ENCODE data around the gene ME1.

DNA sequence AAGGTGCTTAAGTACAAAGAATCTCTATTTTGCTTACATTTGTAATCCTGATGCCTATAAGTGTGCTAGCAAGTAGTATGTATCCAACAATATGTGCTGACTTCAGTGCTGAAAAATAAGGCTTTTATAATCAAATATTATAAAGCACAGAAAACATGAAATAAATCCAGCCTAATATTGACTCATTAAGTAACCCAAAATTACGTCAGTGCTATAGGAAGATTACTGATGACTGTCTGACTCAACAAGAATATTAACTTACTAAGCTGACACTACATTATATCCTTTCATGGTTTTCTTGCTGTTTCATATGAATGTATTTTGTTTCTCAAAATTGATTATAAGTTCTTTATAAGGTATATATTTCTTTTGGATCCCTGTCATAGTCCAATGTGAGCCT, 76.1 kb downstream of the ME1 start:
- TF ChIP-seq MXI1 (IDR thresholded peaks at IDR 0.05; ENCODE audit: borderline replicate concordance, low read depth, low read length), result no peak
- no peak for TF ChIP-seq EP300 (IDR thresholded peaks at IDR 0.05; ENCODE audit: low read depth in 2 of 2, low read length in 2 of 2)
- TF ChIP-seq EP300 (CRISPR knock-in tag; IDR thresholded peaks at IDR 0.05; ENCODE audit: borderline replicate concordance), result no peak
- TF ChIP-seq, protein P1, sequence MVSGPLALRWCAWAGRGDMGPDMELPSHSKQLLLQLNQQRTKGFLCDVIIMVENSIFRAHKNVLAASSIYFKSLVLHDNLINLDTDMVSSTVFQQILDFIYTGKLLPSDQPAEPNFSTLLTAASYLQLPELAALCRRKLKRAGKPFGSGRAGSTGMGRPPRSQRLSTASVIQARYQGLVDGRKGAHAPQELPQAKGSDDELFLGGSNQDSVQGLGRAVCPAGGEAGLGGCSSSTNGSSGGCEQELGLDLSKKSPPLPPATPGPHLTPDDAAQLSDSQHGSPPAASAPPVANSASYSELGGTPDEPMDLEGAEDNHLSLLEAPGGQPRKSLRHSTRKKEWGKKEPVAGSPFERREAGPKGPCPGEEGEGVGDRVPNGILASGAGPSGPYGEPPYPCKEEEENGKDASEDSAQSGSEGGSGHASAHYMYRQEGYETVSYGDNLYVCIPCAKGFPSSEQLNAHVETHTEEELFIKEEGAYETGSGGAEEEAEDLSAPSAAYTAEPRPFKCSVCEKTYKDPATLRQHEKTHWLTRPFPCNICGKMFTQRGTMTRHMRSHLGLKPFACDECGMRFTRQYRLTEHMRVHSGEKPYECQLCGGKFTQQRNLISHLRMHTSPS (CRISPR knock-in tag; IDR thresholded peaks at IDR 0.05; ENCODE audit: low read depth), result no peak
- TF ChIP-seq, protein P2, sequence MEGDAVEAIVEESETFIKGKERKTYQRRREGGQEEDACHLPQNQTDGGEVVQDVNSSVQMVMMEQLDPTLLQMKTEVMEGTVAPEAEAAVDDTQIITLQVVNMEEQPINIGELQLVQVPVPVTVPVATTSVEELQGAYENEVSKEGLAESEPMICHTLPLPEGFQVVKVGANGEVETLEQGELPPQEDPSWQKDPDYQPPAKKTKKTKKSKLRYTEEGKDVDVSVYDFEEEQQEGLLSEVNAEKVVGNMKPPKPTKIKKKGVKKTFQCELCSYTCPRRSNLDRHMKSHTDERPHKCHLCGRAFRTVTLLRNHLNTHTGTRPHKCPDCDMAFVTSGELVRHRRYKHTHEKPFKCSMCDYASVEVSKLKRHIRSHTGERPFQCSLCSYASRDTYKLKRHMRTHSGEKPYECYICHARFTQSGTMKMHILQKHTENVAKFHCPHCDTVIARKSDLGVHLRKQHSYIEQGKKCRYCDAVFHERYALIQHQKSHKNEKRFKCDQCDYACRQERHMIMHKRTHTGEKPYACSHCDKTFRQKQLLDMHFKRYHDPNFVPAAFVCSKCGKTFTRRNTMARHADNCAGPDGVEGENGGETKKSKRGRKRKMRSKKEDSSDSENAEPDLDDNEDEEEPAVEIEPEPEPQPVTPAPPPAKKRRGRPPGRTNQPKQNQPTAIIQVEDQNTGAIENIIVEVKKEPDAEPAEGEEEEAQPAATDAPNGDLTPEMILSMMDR (CRISPR knock-in tag; IDR thresholded peaks at IDR 0.05), result no peak
- no peak for TF ChIP-seq RFX5 (IDR thresholded peaks at IDR 0.05; ENCODE audit: low read depth, low read length)
- no peak for TF ChIP-seq ELF4 (CRISPR knock-in tag; IDR thresholded peaks at IDR 0.05; ENCODE audit: borderline replicate concordance)
